ENCODE data around the gene PCDH15. TPM values are rescaled to one million over a fixed set of nuclear protein-coding genes. Genes with fewer than 3 reads are reported as not detected.

Gene PCDH15
- total RNA-seq, 1 donor from 2014 or later = 2.1 TPM

GRCh38 chr10:54656643-54657042 is 144.4 kb downstream of the PCDH15 start:
- no peaks in the 10 kb centered on the region for H3K9me3 ChIP-seq
- no peak overlapping the region for H3K4me3 ChIP-seq
- no peak for ATAC-seq
- DNase-seq = no peak
- intact Hi-C loops (cut with DNase I) = no loop called here
- no peak for TF ChIP-seq CTCF (IDR thresholded peaks at IDR 0.05)
- no peak overlapping the region for H3K27ac ChIP-seq
- H3K4me1 ChIP-seq = no peaks in the 10 kb centered on the region
- no peaks in the 10 kb centered on the region for H3K27me3 ChIP-seq (ENCODE audit: low read depth)
- H3K36me3 ChIP-seq = no peaks in the 10 kb centered on the region

GRCh38 chr10:54653518-54653917 is 147.5 kb downstream of the PCDH15 start:
- no peak for DNase-seq
- Histone ChIP-seq H3K27me3 (ENCODE audit: low read depth) (no peaks in the 10 kb centered on the region), H3K4me1 (no peaks in the 10 kb centered on the region), H3K4me3 (no peak overlapping the region), H3K36me3 (no peaks in the 10 kb centered on the region), H3K9me3 (no peaks in the 10 kb centered on the region), H3K27ac (no peak overlapping the region)
- TF ChIP-seq CTCF (IDR thresholded peaks at IDR 0.05) = no peak
- intact Hi-C loops (cut with DNase I) = no loop called here
- ATAC-seq = no peak

GRCh38 chr10:54650547-54650946 is 150.5 kb downstream of the PCDH15 start:
- intact Hi-C loops (cut with DNase I) = no loop called here
- Histone ChIP-seq H3K9me3 (no peaks in the 10 kb centered on the region), H3K36me3 (no peaks in the 10 kb centered on the region), H3K4me3 (no peak overlapping the region), H3K27me3 (ENCODE audit: low read depth) (no peaks in the 10 kb centered on the region), H3K4me1 (no peaks in the 10 kb centered on the region), H3K27ac (no peak overlapping the region)
- no peak for TF ChIP-seq CTCF (IDR thresholded peaks at IDR 0.05)
- DNase-seq (no peak), ATAC-seq (no peak)

DNA sequence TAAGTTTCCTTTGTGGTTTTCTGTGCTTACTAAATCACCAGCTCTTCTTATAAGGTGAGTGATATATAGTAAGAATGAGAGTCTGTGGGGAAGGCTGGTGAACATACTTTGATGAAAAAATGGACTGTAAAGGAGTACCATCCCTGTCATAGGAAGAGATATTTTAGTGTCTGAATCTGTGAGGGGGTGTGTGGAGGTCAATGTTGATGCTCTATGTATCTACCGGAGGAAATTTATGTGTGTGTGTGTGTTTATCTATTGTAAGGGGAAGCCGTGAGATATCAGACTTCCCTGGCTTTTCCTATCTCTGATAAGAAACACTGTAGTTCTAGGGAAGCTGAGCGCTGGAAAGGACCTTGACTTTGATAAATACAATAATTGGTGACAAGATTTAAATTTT is 179.0 kb downstream of the PCDH15 start:
- DNase-seq (no peak), ATAC-seq (no peak)
- H3K36me3 ChIP-seq = no peaks in the 10 kb centered on the region
- no peaks in the 10 kb centered on the region for H3K27me3 ChIP-seq (ENCODE audit: low read depth)
- no peaks in the 10 kb centered on the region for H3K4me1 ChIP-seq
- intact Hi-C loops (cut with DNase I) = no loop called here
- H3K9me3 ChIP-seq = no peaks in the 10 kb centered on the region
- H3K27ac ChIP-seq = no peak overlapping the region
- no peak for TF ChIP-seq CTCF (IDR thresholded peaks at IDR 0.05)
- no peak overlapping the region for H3K4me3 ChIP-seq

DNA sequence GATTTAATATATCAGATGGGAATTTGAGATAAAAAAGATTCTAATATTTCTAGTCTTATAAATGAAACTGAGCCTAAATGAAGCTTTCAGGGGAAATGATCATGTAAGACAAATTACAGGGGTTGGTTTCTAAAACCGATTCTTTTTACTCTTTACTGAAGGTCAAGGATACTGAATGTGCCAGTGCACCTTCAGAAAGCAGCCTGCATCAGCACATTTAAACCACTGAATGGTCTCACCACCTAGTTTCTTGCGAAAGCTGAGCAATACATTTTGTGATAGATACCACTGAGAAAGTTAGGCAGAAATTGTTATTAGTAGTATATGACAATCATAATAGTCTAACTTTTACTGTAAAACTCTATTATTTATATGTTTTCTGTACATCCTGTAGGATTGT is 180.7 kb downstream of the PCDH15 start:
- intact Hi-C loops (cut with DNase I) = no loop called here
- H3K4me3 ChIP-seq = no peak overlapping the region
- TF ChIP-seq CTCF (IDR thresholded peaks at IDR 0.05) = no peak
- H3K9me3 ChIP-seq = no peaks in the 10 kb centered on the region
- no peak overlapping the region for H3K27ac ChIP-seq
- DNase-seq (no peak), ATAC-seq (no peak)
- H3K27me3 ChIP-seq (ENCODE audit: low read depth) = no peaks in the 10 kb centered on the region
- H3K4me1 ChIP-seq = no peaks in the 10 kb centered on the region
- no peaks in the 10 kb centered on the region for H3K36me3 ChIP-seq

GRCh38 chr10:54614072-54614471 is 187.0 kb downstream of the PCDH15 start:
- TF ChIP-seq CTCF (IDR thresholded peaks at IDR 0.05) = no peak
- Histone ChIP-seq H3K27ac (no peak overlapping the region), H3K4me1 (no peaks in the 10 kb centered on the region), H3K27me3 (ENCODE audit: low read depth) (no peaks in the 10 kb centered on the region), H3K36me3 (no peaks in the 10 kb centered on the region), H3K4me3 (no peak overlapping the region), H3K9me3 (no peaks in the 10 kb centered on the region)
- DNase-seq = no peak
- intact Hi-C loops (cut with DNase I) = no loop called here
- no peak for ATAC-seq
